A673 (cell line): Measurements from ENCODE around the gene TRAF4. TPM values are rescaled to one million over a fixed set of nuclear protein-coding genes. Genes with fewer than 3 reads are reported as not detected.

ENCODE experiments used
- BruUV-seq: library from RNA; stranded (reverse); fragments of 400-500 nt; replicated peaks from 2 replicates; lab custom pipeline; 2021; lab: Mats Ljungman, UMichigan
- CTCF ChIA-PET: fragments of 300-600 bp; sonication (Branson Sonifier 250); formaldehyde crosslinking; loops from one replicate; lab custom pipeline; 2022; ENCODE audit warnings: antibody characterized with exemption; lab: Charles Lee
- POLR2A ChIA-PET: fragments of 300-600 bp; sonication (Branson Sonifier 250); formaldehyde crosslinking; loops from one replicate; lab custom pipeline; 2022; ENCODE audit warnings: antibody characterized with exemption; ENCODE audit not compliant: low non-redundant PET; lab: Charles Lee
- DNase-seq: peaks from one replicate; pipeline ENCODE4 v3.0.0-alpha.2; 2015; ENCODE audit warnings: low spot score
- H3K27ac ChIP-seq: fragments of 200-600 bp; sonication (generic); 2 replicates; pipeline ENCODE4 v1.5.1; 2016; ENCODE audit warnings: mixed run types, low read depth, mild to moderate bottlenecking, mixed read lengths, antibody characterized with exemption, low read length; ENCODE audit not compliant: poor library complexity, severe bottlenecking
- H3K27me3 ChIP-seq: fragments of 200-600 bp; sonication (generic); replicated peaks from 2 replicates; pipeline ENCODE4 v1.6.1; 2017; ENCODE audit warnings: mixed run types, low read depth, mild to moderate bottlenecking, mixed read lengths, antibody characterized with exemption, low read length; ENCODE audit not compliant: insufficient read depth, poor library complexity
- H3K36me3 ChIP-seq: fragments of 200-600 bp; sonication (generic); 2 replicates; pipeline ENCODE4 v1.6.1; 2016; ENCODE audit warnings: mixed run types, mild to moderate bottlenecking, mixed read lengths, antibody characterized with exemption, low read length; ENCODE audit not compliant: insufficient read depth, poor library complexity, severe bottlenecking
- H3K4me1 ChIP-seq: fragments of 200-600 bp; sonication (generic); 2 replicates; pipeline ENCODE4 v1.6.1; 2017; ENCODE audit warnings: mixed run types, mild to moderate bottlenecking, mixed read lengths, antibody characterized with exemption, low read length; ENCODE audit not compliant: insufficient read depth, poor library complexity, severe bottlenecking
- H3K4me3 ChIP-seq: fragments of 200-600 bp; sonication (generic); 2 replicates; pipeline ENCODE4 v1.5.1; 2016; ENCODE audit warnings: low read depth, mixed run types, mild to moderate bottlenecking, mixed read lengths, low read length; ENCODE audit not compliant: poor library complexity, severe bottlenecking
- H3K9me3 ChIP-seq: fragments of 200-600 bp; sonication (generic); 2 replicates; pipeline ENCODE4 v1.6.1; 2016; ENCODE audit warnings: mixed run types, low read depth, mild to moderate bottlenecking, mixed read lengths, antibody characterized with exemption, low read length; ENCODE audit not compliant: poor library complexity, severe bottlenecking
- EZH2 ChIP-seq: fragments of 200-600 bp; sonication (generic); IDR thresholded peaks from 2 replicates; pipeline ENCODE4 v1.6.1; 2017; ENCODE audit warnings: borderline replicate concordance, low read depth, mild to moderate bottlenecking, mixed read lengths, antibody characterized with exemption, low read length; ENCODE audit not compliant: poor library complexity, severe bottlenecking
- intact Hi-C: fragments of 100-400 bp; cut with micrococcal nuclease; formaldehyde crosslinking; loops from one replicate; pipeline ENCODE4 v1.10.0; 2022; ENCODE audit not compliant: unreplicated experiment
- total RNA-seq: library from RNA; stranded (reverse); gene quantifications from 2 replicates; pipeline ENCODE4 v1.2.3, GENCODE V29; 2021
- TF ChIP-seq, protein P1 (sequence below): fragments of 300-800, 200-600 bp; sonication (generic); conservative IDR thresholded peaks from 2 replicates; pipeline ENCODE4 v1.5.1; 2017; ENCODE audit warnings: low read depth, mild to moderate bottlenecking, antibody characterized with exemption, low read length, moderate library complexity, mixed read lengths

Gene TRAF4
- total RNA-seq, 1 experiment from 2014 or later = 128 TPM

DNA sequence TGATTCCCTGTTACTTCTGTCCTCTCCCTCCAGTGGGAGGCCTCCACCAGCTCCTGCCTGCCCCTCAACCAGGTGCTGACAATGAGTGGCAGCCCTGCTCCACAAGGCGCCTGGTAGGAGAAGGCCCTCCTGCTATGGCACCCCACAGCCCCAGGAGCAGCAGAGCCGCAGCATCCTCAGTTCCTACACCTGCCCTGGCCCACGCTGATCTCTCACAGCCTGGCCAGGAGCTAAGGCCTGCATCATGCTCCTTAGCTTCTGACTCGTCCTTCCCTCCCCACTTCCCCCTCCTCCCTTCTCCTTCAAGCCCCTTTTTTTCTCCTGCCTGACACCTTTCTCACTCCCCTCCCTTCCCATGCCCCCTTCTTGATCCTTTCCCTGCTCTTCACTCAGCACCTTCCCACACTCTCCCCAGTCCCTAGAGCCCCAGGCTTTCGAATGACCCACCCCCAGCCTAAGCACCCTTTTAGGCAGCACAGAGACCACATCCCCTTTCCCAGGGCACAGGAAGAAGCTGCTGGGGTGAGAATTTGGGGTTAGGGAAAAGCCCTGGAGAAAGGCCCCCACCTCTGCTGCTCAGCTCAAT is 38.6 kb upstream of the TRAF4 start:
- H3K4me1 ChIP-seq = no peaks in the 10 kb centered on the region
- intact Hi-C loops = no loop called here
- H3K36me3 ChIP-seq = peaks cover 29% of the 10 kb centered on the region
- BruUV-seq = no TSS peak
- POLR2A ChIA-PET = no interaction called here
- CTCF ChIA-PET = no interaction called here
- H3K9me3 ChIP-seq = no peaks in the 10 kb centered on the region
- H3K27me3 ChIP-seq = no peaks in the 10 kb centered on the region
- no peak for DNase-seq
- no peak for TF ChIP-seq EZH2
- TF ChIP-seq, protein P1, sequence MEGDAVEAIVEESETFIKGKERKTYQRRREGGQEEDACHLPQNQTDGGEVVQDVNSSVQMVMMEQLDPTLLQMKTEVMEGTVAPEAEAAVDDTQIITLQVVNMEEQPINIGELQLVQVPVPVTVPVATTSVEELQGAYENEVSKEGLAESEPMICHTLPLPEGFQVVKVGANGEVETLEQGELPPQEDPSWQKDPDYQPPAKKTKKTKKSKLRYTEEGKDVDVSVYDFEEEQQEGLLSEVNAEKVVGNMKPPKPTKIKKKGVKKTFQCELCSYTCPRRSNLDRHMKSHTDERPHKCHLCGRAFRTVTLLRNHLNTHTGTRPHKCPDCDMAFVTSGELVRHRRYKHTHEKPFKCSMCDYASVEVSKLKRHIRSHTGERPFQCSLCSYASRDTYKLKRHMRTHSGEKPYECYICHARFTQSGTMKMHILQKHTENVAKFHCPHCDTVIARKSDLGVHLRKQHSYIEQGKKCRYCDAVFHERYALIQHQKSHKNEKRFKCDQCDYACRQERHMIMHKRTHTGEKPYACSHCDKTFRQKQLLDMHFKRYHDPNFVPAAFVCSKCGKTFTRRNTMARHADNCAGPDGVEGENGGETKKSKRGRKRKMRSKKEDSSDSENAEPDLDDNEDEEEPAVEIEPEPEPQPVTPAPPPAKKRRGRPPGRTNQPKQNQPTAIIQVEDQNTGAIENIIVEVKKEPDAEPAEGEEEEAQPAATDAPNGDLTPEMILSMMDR = no peak
- H3K4me3 ChIP-seq = no peak overlapping the region
- H3K27ac ChIP-seq = no peak overlapping the region

DNA sequence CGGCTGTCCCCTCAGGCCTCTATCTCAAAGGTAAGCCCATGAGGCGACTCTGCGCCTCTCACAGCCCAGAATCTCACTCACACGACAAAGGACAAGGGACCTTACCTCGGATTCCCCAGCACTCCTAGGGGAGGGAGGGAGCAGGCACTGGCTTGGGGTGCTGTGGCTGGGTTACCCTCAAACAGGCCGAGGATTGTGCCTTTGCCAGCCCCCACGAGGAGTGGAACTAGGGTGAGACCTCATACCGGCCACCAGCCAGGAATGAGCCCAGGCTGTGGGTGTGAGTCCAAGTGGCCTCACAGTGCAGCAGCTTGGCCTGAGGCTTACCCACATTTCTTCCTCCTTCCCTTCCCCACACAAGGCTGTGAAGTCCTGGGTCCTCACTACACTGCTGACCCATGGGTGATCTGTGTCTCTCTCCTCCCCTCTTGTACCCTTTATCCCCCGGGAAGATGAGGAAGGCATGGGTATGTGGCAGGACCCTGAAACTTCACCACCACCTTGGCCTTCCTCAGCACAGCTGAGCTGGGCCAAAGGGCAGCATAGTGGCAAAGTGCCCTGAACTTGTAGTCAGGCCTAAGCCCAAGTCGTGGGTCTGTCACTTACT is 38.0 kb upstream of the TRAF4 start:
- intact Hi-C loops = no loop called here
- no peaks in the 10 kb centered on the region for H3K9me3 ChIP-seq
- CTCF ChIA-PET = no interaction called here
- no peaks in the 10 kb centered on the region for H3K27me3 ChIP-seq
- H3K4me1 ChIP-seq = peaks cover 4% of the 10 kb centered on the region
- TF ChIP-seq, protein P1 = no peak
- no peak for TF ChIP-seq EZH2
- H3K4me3 ChIP-seq = no peak overlapping the region
- DNase-seq = no peak
- H3K36me3 ChIP-seq = peaks cover 23% of the 10 kb centered on the region
- BruUV-seq = no TSS peak
- POLR2A ChIA-PET = no interaction called here
- H3K27ac ChIP-seq = no peak overlapping the region

DNA sequence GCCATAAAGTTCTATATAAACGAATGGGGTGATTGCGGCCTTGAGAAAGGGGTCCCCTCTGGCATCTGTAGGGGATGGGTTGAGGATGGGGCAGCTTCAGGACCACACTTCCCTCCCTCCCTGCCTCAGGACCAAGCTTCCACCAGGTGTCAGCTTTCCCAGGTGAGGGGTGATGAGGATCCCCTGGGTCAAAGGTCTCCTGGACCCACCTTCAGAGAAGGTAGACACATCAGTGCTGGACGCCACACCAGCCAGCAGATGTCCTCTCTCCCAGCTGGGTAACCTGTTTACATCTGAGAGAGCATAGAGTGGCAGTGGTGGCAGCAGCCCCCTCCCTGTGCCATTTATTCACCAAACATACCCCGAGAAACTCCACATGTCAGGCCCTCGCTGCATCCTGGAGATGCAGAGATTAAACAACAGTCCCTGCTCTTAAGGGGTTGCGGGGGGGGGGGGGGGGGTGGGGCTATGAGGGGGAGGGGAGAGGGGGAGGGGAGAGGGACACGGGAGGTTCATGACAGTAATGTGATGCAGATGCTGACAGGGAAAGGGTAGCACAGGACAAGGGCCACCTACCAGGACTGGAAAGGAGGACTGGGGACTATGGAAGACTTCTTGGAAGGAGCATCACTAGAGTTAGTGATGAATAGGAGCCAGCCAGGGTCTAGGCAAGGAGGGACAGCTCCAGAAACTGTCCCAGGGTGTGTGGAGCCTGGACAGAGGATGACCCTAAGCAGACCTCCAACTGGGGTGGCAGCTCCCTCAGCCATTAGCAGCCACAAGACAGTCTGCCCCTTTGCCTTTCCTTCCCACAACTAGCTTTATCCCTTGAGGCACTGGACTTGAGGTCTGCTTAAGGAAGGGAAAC is 37.1 kb upstream of the TRAF4 start:
- DNase-seq = no peak
- no TSS peak for BruUV-seq
- Histone ChIP-seq H3K36me3 (peaks cover 14% of the 10 kb centered on the region), H3K4me1 (peaks cover 4% of the 10 kb centered on the region), H3K4me3 (no peak overlapping the region), H3K27ac (no peak overlapping the region), H3K9me3 (no peaks in the 10 kb centered on the region), H3K27me3 (no peaks in the 10 kb centered on the region)
- ChIA-PET CTCF (no interaction called here), POLR2A (no interaction called here)
- intact Hi-C loops = no loop called here
- TF ChIP-seq EZH2 = no peak
- TF ChIP-seq, protein P1 = no peak
